Measurements from ENCODE around the gene SMYD3. TPM values are rescaled to one million over a fixed set of nuclear protein-coding genes. Genes with fewer than 3 reads are reported as not detected.
"Not testable (repeated sequence)": the region's sequence is repeated elsewhere in the genome, so short reads cannot be mapped to it uniquely, and the experiment has no call there.

SMYD3 gene
- total RNA-seq, 1 experiment from 2014 or later = 33.4 TPM

GRCh38 chr1:246350745-246351144 lies 156.3 kb downstream of the SMYD3 start:
- in situ Hi-C loops (cut with HindIII; ENCODE audit: low pct_unique_long_range_greater_than_20kb, low sequenced_read_pairs) = no loop called here
- no peak for DNase-seq (ENCODE audit: low read depth, low spot score)

GRCh38 chr1:246343937-246344336 lies 163.1 kb downstream of the SMYD3 start:
- DNase-seq (ENCODE audit: low read depth, low spot score) = no peak
- in situ Hi-C loops (cut with HindIII; ENCODE audit: low pct_unique_long_range_greater_than_20kb, low sequenced_read_pairs) = no loop called here

- no peak for DNase-seq (ENCODE audit: low read depth, low spot score)
- in situ Hi-C loops (cut with HindIII; ENCODE audit: low pct_unique_long_range_greater_than_20kb, low sequenced_read_pairs) = no loop called here
Observed at GRCh38 chr1:246343251-246343650, 163.8 kb downstream of the SMYD3 start.

GRCh38 chr1:246338546-246338945 lies 168.5 kb downstream of the SMYD3 start:
- no peak for DNase-seq (ENCODE audit: low read depth, low spot score)
- in situ Hi-C loops (cut with HindIII; ENCODE audit: low pct_unique_long_range_greater_than_20kb, low sequenced_read_pairs) = no loop called here

GRCh38 chr1:246338098-246338497 lies 169.0 kb downstream of the SMYD3 start:
- in situ Hi-C loops (cut with HindIII; ENCODE audit: low pct_unique_long_range_greater_than_20kb, low sequenced_read_pairs) = no loop called here
- DNase-seq (ENCODE audit: low read depth, low spot score) = no peak

- in situ Hi-C loops (cut with HindIII; ENCODE audit: low pct_unique_long_range_greater_than_20kb, low sequenced_read_pairs) = no loop called here
Observed at GRCh38 chr1:246335151-246335550, 171.9 kb downstream of the SMYD3 start.

GRCh38 chr1:246333855-246334254 lies 173.2 kb downstream of the SMYD3 start:
- DNase-seq (ENCODE audit: low read depth, low spot score) = no peak
- in situ Hi-C loops (cut with HindIII; ENCODE audit: low pct_unique_long_range_greater_than_20kb, low sequenced_read_pairs) = no loop called here

More at GRCh38 chr1:246335151-246335550, 171.9 kb downstream of the SMYD3 start:
- DNase-seq (ENCODE audit: low read depth, low spot score) = no peak

GRCh38 chr1:246332078-246332477 lies 175.0 kb downstream of the SMYD3 start:
- in situ Hi-C loops (cut with HindIII; ENCODE audit: low pct_unique_long_range_greater_than_20kb, low sequenced_read_pairs) = no loop called here
- no peak for DNase-seq (ENCODE audit: low read depth, low spot score)

GRCh38 chr1:246329900-246330299 lies 177.2 kb downstream of the SMYD3 start:
- no peak for DNase-seq (ENCODE audit: low read depth, low spot score)
- in situ Hi-C loops (cut with HindIII; ENCODE audit: low pct_unique_long_range_greater_than_20kb, low sequenced_read_pairs) = no loop called here

- in situ Hi-C loops (cut with HindIII; ENCODE audit: low pct_unique_long_range_greater_than_20kb, low sequenced_read_pairs); DNase-seq (ENCODE audit: low read depth, low spot score): not testable (repeated sequence)
Observed at GRCh38 chr1:246329292-246329691, 177.8 kb downstream of the SMYD3 start.

- in situ Hi-C loops (cut with HindIII; ENCODE audit: low pct_unique_long_range_greater_than_20kb, low sequenced_read_pairs) = no loop called here
- DNase-seq (ENCODE audit: low read depth, low spot score) = no peak
Observed at GRCh38 chr1:246324711-246325110, 182.4 kb downstream of the SMYD3 start.

- in situ Hi-C loops (cut with HindIII; ENCODE audit: low pct_unique_long_range_greater_than_20kb, low sequenced_read_pairs); DNase-seq (ENCODE audit: low read depth, low spot score): not testable (repeated sequence)
Observed at GRCh38 chr1:246324033-246324432, 183.0 kb downstream of the SMYD3 start.

- in situ Hi-C loops (cut with HindIII; ENCODE audit: low pct_unique_long_range_greater_than_20kb, low sequenced_read_pairs) = no loop called here
- DNase-seq (ENCODE audit: low read depth, low spot score) = no peak
Observed at GRCh38 chr1:246320286-246320685, 186.8 kb downstream of the SMYD3 start.

GRCh38 chr1:246319083-246319714 lies 187.9 kb downstream of the SMYD3 start:
- no peak for DNase-seq (ENCODE audit: low read depth, low spot score)
- in situ Hi-C loops (cut with HindIII; ENCODE audit: low pct_unique_long_range_greater_than_20kb, low sequenced_read_pairs) = no loop called here

GRCh38 chr1:246318622-246319021 lies 188.5 kb downstream of the SMYD3 start:
- in situ Hi-C loops (cut with HindIII; ENCODE audit: low pct_unique_long_range_greater_than_20kb, low sequenced_read_pairs) = no loop called here

GRCh38 chr1:246318036-246318359 lies 189.1 kb downstream of the SMYD3 start:
- in situ Hi-C loops (cut with HindIII; ENCODE audit: low pct_unique_long_range_greater_than_20kb, low sequenced_read_pairs) = no loop called here
- no peak for DNase-seq (ENCODE audit: low read depth, low spot score)

More at GRCh38 chr1:246318622-246319021, 188.5 kb downstream of the SMYD3 start:
- no peak for DNase-seq (ENCODE audit: low read depth, low spot score)

GRCh38 chr1:246317332-246318035 lies 189.6 kb downstream of the SMYD3 start:
- no peak for DNase-seq (ENCODE audit: low read depth, low spot score)
- in situ Hi-C loops (cut with HindIII; ENCODE audit: low pct_unique_long_range_greater_than_20kb, low sequenced_read_pairs) = no loop called here

GRCh38 chr1:246311461-246311860 lies 195.6 kb downstream of the SMYD3 start:
- in situ Hi-C loops (cut with HindIII; ENCODE audit: low pct_unique_long_range_greater_than_20kb, low sequenced_read_pairs) = no loop called here
- no peak for DNase-seq (ENCODE audit: low read depth, low spot score)

- no peak for DNase-seq (ENCODE audit: low read depth, low spot score)
- in situ Hi-C loops (cut with HindIII; ENCODE audit: low pct_unique_long_range_greater_than_20kb, low sequenced_read_pairs) = no loop called here
Observed at GRCh38 chr1:246309247-246309884, 197.7 kb downstream of the SMYD3 start.
